Common myeloid progenitor, CD34-positive (primary cell): ENCODE data around the gene CCDC97.
A peak's percentile ranks its signal among the peaks of the same experiment; 100 is the strongest.

Source experiments
- CTCF ChIA-PET: fragments of 350-600 bp; sonication (Branson Sonifier 250); formaldehyde crosslinking; loops from one replicate; lab custom pipeline; 2021; ENCODE audit warnings: antibody characterized with exemption; lab: Charles Lee
- POLR2A ChIA-PET: fragments of 350-600 bp; sonication (Branson Sonifier 250); formaldehyde crosslinking; loops from one replicate; lab custom pipeline; 2021; ENCODE audit warnings: antibody characterized with exemption; lab: Charles Lee
- DNase-seq, 3 donors: peaks; one replicate each; pipeline versions ENCODE4 v3.0.0 to v3.0.0-alpha.2; 2013
- H3K27ac ChIP-seq, 2 experiments: 1 replicate in 1 of 2; 2 replicates in 1 of 2; pipeline ENCODE4 v1.7.0; 2013; ENCODE audit warnings: inconsistent platforms in 2 of 2, low read length in 2 of 2, mild to moderate bottlenecking in 2 of 2, low read depth in 1 of 2, moderate library complexity in 1 of 2; ENCODE audit not compliant: severe bottlenecking in 2 of 2, insufficient read depth in 1 of 2, poor library complexity in 1 of 2
- H3K27me3 ChIP-seq, 5 experiments: replicated peaks in 2 of 5; 1 replicate in 3 of 5; 2 replicates in 2 of 5; pipeline versions ENCODE4 v1.6.1 to v1.7.0; 2013; ENCODE audit warnings: low read length in 4 of 5, mild to moderate bottlenecking in 2 of 5, moderate library complexity in 2 of 5, inconsistent platforms in 1 of 5; ENCODE audit not compliant: insufficient read depth in 5 of 5, control insufficient read depth in 4 of 5
- H3K36me3 ChIP-seq, 4 experiments: 1 replicate in 2 of 4; 2 replicates in 2 of 4; pipeline versions ENCODE4 v1.6.1 to v1.7.0; 2013; ENCODE audit warnings: low read length in 3 of 4, control low read depth in 1 of 4, mild to moderate bottlenecking in 1 of 4; ENCODE audit not compliant: control insufficient read depth in 4 of 4, insufficient read depth in 4 of 4
- H3K4me1 ChIP-seq, 4 experiments: 1 replicate in 3 of 4; 2 replicates in 1 of 4; pipeline versions ENCODE4 v1.6.1 to v1.7.1; 2013; ENCODE audit warnings: low read length in 3 of 4, mild to moderate bottlenecking in 3 of 4, control low read depth in 1 of 4, inconsistent platforms in 1 of 4, moderate library complexity in 1 of 4; ENCODE audit not compliant: control insufficient read depth in 4 of 4, insufficient read depth in 4 of 4; ENCODE audit errors: control extremely low read depth in 1 of 4
- H3K4me3 ChIP-seq, 7 experiments: 1 replicate in 4 of 7; 2 replicates in 3 of 7; pipeline versions ENCODE4 v1.5.1 to v1.7.0; 2013; ENCODE audit warnings: mild to moderate bottlenecking in 7 of 7, low read length in 6 of 7, moderate library complexity in 6 of 7, inconsistent platforms in 2 of 7, low read depth in 2 of 7, control low read depth in 1 of 7; ENCODE audit not compliant: insufficient read depth in 4 of 7, control insufficient read depth in 1 of 7; ENCODE audit errors: extremely low read depth in 1 of 7
- H3K9me3 ChIP-seq, 5 experiments: 1 replicate in 4 of 5; 2 replicates in 1 of 5; pipeline versions ENCODE4 v1.6.1 to v1.7.1; 2013; ENCODE audit warnings: low read length in 4 of 5, mild to moderate bottlenecking in 2 of 5, inconsistent platforms in 1 of 5, low read depth in 1 of 5, moderate library complexity in 1 of 5; ENCODE audit not compliant: control insufficient read depth in 4 of 5, insufficient read depth in 2 of 5; ENCODE audit errors: control extremely low read depth in 1 of 5
- WGBS: methylation state at CpG from one replicate; pipeline ENCODE4 v1.1.5; 2013; ENCODE audit not compliant: insufficient coverage; 5-methylcytosine and 5-hydroxymethylcytosine counted together

CCDC97 gene

DNA sequence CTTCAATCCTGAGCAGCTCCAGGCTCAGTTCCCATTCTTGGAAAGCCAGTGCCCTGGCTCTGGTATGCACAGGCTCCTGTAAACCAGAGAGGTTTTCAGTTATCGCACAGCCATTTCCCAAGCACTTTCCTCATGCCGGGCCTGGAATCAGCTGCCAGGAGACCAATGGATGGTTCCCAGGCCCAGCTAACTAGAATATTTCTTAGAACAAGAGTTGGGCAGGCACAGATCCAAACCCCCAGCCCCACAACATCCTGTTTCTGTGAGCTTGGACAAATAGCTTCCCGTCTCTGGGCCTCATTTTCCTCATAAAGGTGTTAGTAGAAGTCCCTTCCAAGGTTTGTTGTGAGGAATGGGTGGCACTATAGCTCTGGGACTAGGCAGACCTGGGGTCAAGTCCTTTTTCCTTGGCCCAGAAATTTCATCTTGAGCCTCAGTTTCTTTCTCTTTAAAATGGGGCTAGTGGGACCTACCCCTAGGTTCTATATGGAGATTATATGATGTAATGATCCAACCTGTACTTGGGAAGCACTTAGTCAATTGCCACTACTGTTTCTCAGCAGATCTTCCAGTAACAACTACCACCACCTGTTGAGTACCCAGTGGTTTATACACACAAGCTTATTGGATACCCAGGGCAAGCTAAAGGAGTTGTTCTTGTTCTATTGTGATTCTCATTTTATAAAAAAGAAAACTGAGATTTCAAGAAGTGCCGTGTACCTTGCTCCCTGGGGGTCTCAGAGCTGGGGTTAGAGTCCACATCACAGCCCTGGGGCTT is 5.1 kb upstream of the CCDC97 start:
- 66% methylated on average over 4 of the region's 4 CpGs for WGBS

DNA sequence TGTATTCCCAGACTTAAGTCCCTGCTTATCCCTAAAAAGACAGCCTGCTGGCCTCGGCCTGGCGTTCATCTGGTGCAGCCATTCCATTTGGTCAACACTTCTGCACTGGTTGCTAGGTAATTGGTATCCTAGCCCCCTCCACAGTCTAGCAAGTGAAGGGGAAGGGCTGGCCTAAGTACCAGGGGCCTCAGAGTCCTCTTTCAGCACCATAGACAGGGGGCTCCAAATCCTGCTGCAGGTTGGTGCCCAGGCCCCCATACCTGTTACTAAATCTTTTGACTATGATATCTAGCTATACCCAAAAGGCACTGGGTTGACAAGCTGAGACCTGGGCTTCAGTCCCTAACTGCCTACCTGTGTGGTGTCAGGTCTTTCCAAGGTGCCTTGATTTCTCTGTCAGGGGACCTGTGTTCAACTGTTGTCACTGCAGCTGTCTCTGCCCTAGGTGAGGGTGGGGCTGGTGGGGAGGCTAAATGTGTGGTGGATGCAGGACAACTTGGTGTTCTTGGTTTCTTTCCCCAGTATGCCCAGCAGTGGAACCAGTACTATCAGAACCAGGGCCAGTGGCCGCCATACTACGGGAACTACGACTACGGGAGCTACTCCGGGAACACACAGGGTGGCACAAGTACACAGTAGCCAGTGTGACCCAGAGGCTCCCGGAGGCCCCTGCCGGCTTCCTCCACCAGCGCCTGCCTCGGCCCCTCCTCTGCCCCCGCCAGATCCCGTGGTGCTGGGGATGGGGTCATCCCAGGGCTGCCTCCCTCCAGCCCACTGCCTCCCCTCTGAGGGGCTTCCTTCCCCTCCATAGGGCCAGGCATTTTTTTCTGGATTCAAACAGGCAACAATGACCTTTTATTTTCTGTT is 3.8 kb upstream of the CCDC97 start:
- DNase-seq: no peak
- peaks cover 29 to 91% (median 69%) of the 10 kb centered on the region in 4 experiments for H3K4me1 ChIP-seq
- CTCF ChIA-PET: interaction anchor here (0.7 to 4.0 kb wide), 9 partner anchors 12 to 102 kb away, joined by 3 to 35 read pairs (median 4); no protein-coding TSS in a partner anchor
- H3K27ac ChIP-seq: peak overlapping the region; percentile 91 to 97
- H3K36me3 ChIP-seq: peaks cover 11 to 69% (median 44%) of the 10 kb centered on the region in 4 experiments
- peak overlapping the region in 2 of 7 experiments; percentile 32 to 64 for H3K4me3 ChIP-seq
- POLR2A ChIA-PET: interaction anchor here (0.6 to 4.5 kb wide), 4 partner anchors 8 to 398 kb away, joined by 3 to 42 read pairs (median 10); partner anchors contain the start of gene HNRNPUL1
- no peaks in the 10 kb centered on the region for H3K27me3 ChIP-seq
- no peaks in the 10 kb centered on the region for H3K9me3 ChIP-seq
- 57% methylated on average over 13 of the region's 13 CpGs for WGBS

More for the DNA sequence above, 5.1 kb upstream of the CCDC97 start:
- no peaks in the 10 kb centered on the region for H3K9me3 ChIP-seq
- H3K27ac ChIP-seq: peak overlapping the region; percentile 91 to 97
- ChIA-PET CTCF (interaction anchor here (0.9 to 4.8 kb wide), 10 partner anchors 13 to 102 kb away, joined by 3 to 28 read pairs (median 4); partner anchors contain the start of gene TGFB1), POLR2A (interaction anchor here (0.7 to 1.2 kb wide), 2 partner anchors 13 to 539 kb away, joined by 3 to 4 read pairs; no protein-coding TSS in a partner anchor)
- no peaks in the 10 kb centered on the region for H3K27me3 ChIP-seq
- DNase-seq: no peak
- H3K4me1 ChIP-seq: peaks cover 34 to 94% (median 70%) of the 10 kb centered on the region in 4 experiments
- H3K36me3 ChIP-seq: peaks cover 11 to 82% (median 51%) of the 10 kb centered on the region in 4 experiments
- H3K4me3 ChIP-seq: no peak overlapping the region

DNA sequence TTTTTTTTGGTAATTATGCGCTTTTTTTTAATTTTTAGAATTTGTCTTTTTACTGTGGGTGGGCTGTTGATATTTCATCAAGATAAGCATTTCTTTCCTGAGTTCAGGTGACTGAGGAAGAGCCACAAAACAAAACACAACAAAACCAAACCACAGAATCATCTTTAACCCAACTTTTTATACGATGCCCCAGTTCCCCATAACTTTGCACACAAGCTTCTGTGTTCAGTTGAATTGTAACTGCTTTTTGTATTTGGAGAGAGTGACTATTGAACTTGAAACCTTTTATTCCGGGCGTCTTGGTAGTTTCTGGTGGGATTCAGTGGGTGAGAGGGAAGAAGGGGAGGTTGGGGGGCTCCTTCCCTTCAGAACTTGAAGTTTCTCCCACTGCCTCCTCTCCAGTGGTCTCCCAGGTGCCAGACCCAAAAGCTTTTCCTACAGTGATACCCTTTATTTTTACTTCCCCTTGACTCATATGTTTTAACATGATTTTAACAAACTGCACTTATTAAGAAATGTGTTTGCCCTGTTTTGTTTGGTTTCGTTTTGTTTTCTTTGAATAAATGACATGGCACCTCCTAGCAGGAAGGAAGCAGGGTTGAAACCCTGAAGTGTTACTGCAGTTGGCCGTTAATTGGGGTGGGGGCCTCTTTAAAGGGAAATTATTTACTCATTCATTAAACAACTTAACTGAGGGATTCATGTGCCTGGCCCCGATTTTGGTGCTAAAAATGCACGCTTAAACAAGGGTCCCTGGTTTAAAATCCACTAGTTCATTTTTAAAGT is 2.7 kb upstream of the CCDC97 start:
- Histone ChIP-seq H3K4me1 (peaks cover 26 to 88% (median 68%) of the 10 kb centered on the region in 4 experiments), H3K27me3 (no peaks in the 10 kb centered on the region), H3K27ac (peak overlapping the region; percentile 91 to 97), H3K9me3 (no peaks in the 10 kb centered on the region), H3K36me3 (peaks cover 12 to 61% (median 36%) of the 10 kb centered on the region in 4 experiments), H3K4me3 (peak overlapping the region in 6 of 7 experiments; percentile 9 to 64 (median 34))
- ChIA-PET CTCF (interaction anchor here (0.7 to 4.0 kb wide), 17 partner anchors 7 to 124 kb away, joined by 3 to 39 read pairs (median 8); partner anchors contain the start of gene HNRNPUL1), POLR2A (interaction anchor here (0.7 to 4.5 kb wide), 5 partner anchors 10 to 399 kb away, joined by 4 to 42 read pairs (median 15); partner anchors contain the start of gene HNRNPUL1)
- 0% methylated on average over 2 of the region's 8 CpGs for WGBS
- peak in 2 of 3 donors; percentile 84 to 88 for DNase-seq

DNA sequence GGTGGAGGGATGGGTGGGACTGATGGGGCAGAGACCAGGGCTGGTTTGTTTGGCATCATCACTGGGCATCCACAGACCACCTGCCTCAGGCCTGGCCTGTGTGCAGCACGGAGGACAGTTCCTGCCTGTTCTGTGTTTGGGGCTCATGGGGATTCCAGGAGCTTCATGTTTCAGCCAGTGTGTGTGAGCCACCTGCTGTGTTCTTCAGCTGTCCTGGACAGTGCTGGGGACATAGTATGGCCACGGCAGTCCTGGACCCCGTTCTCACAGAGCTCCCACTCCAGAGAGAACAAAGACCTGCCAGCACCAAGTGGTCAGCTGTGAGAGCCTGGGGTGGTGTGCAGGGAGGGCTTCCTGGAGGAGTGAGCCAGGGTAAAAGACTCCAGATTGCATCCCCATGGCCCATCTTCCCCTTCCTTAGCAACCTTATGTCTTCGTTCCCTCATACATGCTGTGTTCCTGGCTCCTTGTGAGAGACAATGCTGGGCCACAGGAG is 2.0 kb upstream of the CCDC97 start:
- 44% methylated on average over 4 of the region's 4 CpGs for WGBS
- peaks cover 26 to 81% (median 63%) of the 10 kb centered on the region in 4 experiments for H3K4me1 ChIP-seq
- H3K27ac ChIP-seq: peak overlapping the region; percentile 91 to 97
- no peak for DNase-seq
- H3K4me3 ChIP-seq: peak overlapping the region in 5 of 7 experiments; percentile 9 to 64 (median 26)
- H3K27me3 ChIP-seq: no peaks in the 10 kb centered on the region
- CTCF ChIA-PET: interaction anchor here (0.9 to 4.0 kb wide), 18 partner anchors 8 to 149 kb away, joined by 3 to 39 read pairs (median 9); partner anchors contain the start of gene HNRNPUL1
- H3K9me3 ChIP-seq: no peaks in the 10 kb centered on the region
- peaks cover 11 to 61% (median 36%) of the 10 kb centered on the region in 4 experiments for H3K36me3 ChIP-seq
- POLR2A ChIA-PET: interaction anchor here (1.0 to 4.5 kb wide), 5 partner anchors 10 to 103 kb away, joined by 3 to 42 read pairs (median 15); partner anchors contain the start of gene HNRNPUL1

DNA sequence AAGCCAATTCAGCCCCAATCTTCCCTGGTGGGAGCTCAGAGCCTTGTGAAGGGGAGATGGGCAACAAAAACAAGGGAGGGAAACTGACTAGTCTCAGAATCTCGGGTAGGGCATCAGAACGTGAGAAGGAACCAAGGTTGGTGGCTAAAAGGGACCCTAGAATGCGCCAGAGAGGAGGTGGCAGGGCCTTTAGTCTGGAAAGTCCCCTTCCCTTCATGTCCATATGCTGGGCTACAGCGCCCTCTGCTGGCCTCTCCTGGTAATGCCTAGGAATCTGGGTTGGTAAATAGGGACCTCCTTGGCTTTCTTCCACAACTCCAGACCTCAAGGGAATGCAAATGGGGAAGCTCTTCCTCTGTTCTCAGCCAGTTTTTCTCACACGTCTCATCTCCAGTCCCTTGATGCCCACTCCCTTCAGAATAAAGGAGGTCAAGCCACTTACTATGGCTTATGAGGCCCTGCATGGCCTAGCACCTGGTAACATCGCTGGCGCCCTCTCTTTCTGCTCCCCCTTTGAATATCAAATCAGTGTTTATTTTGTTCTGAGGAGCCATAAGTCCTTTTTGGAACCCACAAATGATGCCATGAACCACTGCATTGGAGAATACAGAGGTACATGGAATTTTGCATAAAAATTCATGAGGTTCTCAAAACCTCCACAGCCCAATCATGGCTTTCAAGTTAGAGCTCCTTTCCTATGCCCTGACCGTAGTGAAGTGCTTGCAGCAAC is 1.4 kb upstream of the CCDC97 start:
- 8% methylated on average over 6 of the region's 8 CpGs for WGBS
- no peaks in the 10 kb centered on the region for H3K27me3 ChIP-seq
- peaks cover 12 to 62% (median 36%) of the 10 kb centered on the region in 4 experiments for H3K36me3 ChIP-seq
- H3K9me3 ChIP-seq: no peaks in the 10 kb centered on the region
- CTCF ChIA-PET: interaction anchor here (0.6 to 4.0 kb wide), 22 partner anchors 8 to 263 kb away, joined by 3 to 39 read pairs (median 5); partner anchors contain the start of gene HNRNPUL1
- peak; percentile 89 to 95 (median 92) for DNase-seq
- H3K4me3 ChIP-seq: peak overlapping the region in 5 of 7 experiments; percentile 26 to 99 (median 95)
- peaks cover 26 to 75% (median 62%) of the 10 kb centered on the region in 4 experiments for H3K4me1 ChIP-seq
- POLR2A ChIA-PET: interaction anchor here (0.6 to 4.5 kb wide), 8 partner anchors 11 to 130 kb away, joined by 3 to 42 read pairs (median 16); partner anchors contain the start of gene HNRNPUL1
- peak overlapping the region; percentile 94 to 97 for H3K27ac ChIP-seq
